ENCODE results near the gene RAB11A.

The RAB11A gene

DNA sequence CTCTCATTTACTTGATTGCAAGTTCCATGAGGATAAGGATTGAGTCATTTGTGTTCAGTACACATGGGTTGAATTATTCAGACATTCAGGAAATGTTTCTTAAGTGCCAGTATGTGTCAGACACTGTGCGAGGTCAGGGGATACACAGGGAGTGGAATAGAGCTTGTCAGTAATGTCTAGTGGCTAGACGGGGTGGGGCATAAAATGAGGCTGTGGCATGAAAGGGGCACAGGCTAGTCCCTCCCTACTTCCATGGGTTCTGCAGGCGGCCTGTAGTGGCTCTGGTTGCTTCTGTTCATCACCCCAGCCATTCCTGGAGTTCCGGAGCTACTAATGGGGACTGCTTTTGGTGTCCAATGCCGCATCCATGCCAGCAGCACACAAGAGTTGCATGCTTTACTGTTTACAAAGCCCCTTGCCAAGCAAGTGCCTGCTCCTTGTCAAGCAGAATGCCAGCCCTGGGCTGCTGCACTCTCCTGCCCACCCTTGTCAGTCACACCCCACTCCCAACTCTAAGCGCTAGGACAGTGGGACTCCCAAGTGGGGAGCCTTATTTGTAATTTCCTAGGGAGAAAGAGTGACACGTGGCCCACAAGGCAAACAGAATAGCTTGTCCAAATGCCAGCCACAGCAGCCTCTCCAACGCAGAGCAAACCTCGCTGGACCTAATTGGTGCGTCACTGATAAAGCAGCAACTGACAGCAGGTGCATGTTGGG lies 70.8 kb downstream of the RAB11A start:
- no peak for DNase-seq (ENCODE audit: low read depth)

DNA sequence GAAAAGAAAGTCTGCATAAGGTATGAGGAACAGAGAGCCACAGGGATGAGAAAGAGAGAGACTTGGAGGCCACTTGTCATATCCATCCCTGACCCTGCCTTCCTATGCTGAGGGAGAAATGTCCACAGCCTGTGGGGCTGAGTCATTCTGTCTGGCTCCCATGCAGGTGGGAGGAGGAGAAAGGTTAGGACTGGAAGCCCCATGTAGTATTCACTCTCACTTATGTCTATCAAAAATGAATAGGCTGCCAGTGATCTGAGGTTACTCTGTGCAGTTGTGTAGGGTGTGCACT lies 71.3 kb downstream of the RAB11A start:
- DNase-seq (ENCODE audit: low read depth) = no peak
